Inflammatory macrophage treated with lipopolysaccharide for 1 hour (primary cell): Measurements from ENCODE around the gene CCDC6.
"Not testable (repeated sequence)": the region's sequence is repeated elsewhere in the genome, so short reads cannot be mapped to it uniquely, and the experiment has no call there.

Experiments
- DNase-seq, 2 donors: peaks; one replicate each; pipeline ENCODE4 v3.0.0-alpha.2; 2020 to 2022

CCDC6 gene

DNA sequence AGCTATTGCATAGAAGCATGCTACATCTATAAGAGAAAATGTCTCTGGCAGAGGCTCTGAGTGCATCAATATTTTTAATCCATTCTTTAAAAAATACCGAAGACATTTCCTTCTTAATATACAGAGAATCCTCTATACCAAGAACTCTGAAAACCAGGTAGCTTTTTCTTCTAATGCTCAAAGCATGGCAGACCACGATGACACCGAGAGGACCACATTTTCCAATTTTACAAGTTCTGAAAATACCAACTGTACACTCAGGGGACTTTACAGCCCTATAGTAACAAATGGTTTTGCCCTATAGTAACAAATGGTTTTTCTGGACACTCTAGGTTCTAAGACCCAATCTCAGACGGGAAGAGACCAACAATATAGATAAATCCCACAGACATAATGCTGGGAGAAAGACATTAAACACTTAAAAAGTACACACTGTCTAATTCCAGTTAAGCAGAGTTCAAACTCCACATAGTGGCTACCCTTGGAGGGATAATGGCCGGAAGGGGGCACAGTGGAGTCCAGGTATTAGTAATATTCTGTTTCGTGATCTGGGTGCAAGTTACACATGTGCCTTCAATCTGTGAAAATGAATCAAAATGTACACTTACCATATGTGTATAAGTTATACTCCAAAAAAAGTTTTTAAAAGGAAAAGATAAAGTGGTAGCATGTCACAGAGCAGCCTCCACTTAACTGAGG lies 26.2 kb downstream of the CCDC6 start:
- DNase-seq: no peak

DNA sequence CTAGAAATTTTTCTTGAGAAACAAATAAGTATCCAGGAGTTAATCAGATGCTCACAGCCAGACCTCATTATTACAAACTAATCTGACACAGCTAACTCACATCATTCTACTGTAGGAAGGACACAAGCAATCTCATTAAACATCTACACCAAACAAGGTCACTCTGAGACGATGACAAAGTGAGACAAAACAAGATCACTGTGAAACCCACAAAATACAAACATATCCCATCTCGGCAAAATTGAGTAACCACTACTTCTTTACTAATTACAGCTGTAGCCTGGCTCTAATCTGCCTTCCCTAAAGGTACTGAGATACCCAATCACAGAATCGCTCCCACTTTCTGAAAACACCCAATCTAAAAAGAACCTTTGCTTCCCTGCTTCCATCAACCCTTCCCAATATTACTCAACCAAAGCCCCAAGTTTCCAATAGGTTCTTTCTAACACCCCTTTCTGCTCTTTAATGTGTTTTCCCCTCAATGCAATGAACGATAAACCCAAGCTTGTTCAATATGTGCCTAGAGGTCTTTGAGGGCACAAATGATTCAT lies 26.9 kb downstream of the CCDC6 start:
- DNase-seq: no peak

DNA sequence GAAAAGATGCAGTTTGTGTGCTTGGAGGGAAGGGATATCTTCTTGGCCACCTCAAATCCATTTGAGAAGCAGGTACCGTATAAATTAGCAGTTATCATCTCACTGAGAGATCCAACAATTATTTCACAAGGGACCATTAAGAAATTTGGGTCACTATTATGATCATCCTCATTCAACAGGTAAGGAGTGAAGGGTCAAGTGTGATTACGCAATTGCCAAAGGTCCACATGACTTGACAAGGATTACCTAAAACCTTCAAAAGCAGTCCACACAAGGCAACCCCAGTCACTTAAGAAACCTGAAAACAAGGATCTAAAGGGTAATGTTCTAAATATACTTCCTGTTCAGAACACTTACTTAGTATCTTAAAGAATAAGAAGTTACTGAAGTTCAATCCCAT lies 27.4 kb downstream of the CCDC6 start:
- no peak for DNase-seq

DNA sequence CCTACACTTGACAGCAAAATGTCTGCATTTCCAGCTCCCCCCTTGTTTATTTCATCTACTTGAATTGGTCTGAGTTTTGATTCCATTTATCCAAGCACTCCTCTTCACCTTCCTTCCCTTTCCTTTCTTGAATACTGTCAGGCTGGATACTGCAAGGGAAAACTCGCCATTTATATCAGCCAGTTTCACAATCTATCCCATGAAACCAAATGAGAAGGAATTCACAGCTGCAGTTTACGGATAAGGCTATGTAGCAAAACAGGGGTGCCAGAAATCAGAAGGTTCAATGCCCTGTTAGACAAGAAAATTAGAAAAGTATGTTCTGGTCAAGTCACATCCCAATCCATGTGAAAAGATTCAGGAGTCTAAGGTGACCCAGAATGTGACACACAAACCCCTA lies 28.1 kb downstream of the CCDC6 start:
- no peak for DNase-seq

DNA sequence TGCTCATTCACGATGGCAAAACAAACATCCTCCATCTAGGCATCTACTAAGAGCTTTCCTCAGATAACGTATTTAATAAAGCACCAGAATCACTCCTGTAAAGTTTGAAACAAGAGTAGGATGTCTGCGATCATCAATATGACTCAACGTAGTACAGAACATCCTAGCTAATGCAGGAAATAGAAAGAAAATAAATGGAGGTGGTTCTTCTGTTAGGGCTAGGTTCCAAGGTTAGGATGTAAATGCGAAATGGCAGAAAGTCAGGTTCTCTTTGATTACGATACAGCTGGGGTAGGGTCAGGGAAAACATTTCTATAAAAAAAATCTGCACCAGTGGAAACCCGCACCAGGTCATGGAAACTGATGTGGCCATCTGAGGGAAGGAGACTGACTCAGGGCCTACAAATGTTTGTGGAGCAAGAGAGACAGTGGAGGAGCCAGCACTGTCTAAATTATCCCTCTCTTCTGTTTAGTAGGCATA lies 29.1 kb downstream of the CCDC6 start:
- no peak for DNase-seq

GRCh38 chr10:59876695-59877094 lies 29.7 kb downstream of the CCDC6 start:
- DNase-seq: no peak

GRCh38 chr10:59876208-59876607 lies 30.1 kb downstream of the CCDC6 start:
- DNase-seq: not testable (repeated sequence)

DNA sequence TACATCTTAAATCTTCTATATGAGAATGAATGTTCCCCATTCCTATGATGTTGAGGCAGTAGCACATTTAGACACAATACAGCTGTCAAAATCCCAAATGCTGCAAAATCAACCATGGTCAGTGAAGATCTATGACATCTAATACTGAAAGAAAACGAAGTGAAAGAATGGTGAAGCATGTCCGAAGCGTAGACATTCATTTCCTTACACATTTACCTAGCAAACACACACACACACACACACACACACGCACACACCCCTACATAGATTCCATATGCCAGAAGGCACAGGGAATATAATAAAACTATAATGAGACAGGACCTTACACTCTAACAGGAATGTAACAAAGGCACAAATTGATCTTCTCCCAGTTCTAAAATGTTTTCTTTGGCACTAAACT lies 32.5 kb downstream of the CCDC6 start:
- no peak for DNase-seq

DNA sequence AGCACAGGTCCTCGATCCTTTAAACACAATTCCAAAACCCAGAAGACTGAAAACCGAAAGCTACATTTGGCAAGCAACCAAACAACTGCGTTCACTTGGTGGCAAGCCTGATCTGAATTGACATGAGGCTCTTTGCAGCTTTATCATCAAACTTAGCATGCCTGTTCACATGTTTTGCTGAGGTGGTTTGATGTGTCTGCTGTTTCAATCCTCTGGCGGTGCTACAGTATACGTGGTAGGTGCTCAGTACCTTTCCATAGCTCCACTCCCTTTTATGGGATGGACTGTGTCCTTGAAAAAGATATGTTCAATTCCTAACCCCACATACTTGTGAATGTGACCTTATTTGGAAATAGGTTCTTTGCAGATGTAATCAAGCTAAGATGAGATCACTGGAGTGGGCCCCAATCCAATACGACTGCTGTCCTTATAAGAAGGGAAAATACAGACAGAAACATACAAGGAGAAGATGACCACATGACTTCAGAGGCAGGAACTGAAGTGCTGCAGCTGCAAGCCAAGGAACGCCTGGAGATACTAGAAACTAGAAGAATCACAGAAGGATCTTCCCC lies 33.4 kb downstream of the CCDC6 start:
- DNase-seq: peak; percentile 43 to 49

GRCh38 chr10:59870152-59870551 lies 36.2 kb downstream of the CCDC6 start:
- no peak for DNase-seq

- no peak for DNase-seq
Observed at GRCh38 chr10:59869594-59869940, 36.8 kb downstream of the CCDC6 start.

DNA sequence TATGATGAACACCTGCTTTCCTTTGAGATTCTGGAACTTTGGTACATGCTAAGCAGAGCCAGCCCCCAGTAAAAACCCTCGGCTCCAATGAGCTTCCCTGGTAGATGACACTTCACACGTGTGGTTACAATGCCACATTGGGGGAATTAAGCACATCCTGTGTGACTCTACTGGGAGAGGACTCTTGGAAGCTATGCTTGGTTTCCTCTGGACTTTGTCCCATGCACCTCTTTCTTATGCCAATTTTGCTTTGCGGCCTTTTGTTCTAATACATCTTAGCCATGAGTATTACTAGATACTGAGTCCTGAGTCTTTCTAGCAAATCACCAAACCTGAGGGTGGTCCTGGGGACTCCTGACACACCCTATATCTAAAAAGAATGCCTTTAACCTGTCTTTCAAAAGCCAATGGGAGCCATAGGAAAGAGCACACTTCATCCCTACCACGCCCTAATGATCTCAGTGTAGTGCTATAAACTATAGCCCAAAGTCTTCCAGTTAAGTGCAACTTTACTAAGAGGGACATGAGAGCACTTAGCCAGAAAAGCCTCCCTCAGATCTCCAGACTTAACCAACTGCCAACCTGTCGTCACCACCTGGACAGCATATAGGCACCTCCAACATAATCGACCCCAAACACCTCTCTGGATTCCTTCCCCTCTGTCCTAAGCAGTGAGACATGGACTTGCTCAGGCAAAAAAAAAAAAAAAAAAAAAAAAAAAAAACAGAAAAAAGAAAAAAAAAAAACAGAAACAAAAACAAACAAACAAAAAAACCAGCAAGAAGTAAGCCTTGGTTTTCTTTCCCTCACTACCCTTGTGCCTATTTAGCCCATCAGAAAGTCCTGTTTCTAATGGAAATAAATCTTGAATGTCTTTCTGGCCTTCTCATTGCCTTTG lies 37.4 kb downstream of the CCDC6 start:
- DNase-seq: no peak

DNA sequence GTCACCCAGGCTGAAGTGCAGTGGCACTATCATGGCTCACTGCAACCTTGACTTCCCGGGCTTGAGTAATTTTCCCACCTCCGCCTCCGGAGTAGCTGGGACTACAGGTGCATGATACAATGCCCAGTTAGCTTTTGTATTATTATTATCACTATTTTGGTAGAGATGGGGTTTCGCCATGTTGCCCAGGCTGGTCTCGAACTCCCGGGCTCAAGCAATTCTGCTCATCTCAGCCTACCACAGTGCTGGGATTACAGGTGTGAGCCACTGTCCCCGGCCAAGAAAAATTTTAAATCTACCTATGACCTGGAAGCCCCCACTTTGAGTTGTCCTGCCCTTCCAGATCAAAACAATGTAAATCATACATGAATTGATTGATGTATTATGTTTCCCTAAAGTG lies 38.8 kb downstream of the CCDC6 start:
- no peak for DNase-seq

DNA sequence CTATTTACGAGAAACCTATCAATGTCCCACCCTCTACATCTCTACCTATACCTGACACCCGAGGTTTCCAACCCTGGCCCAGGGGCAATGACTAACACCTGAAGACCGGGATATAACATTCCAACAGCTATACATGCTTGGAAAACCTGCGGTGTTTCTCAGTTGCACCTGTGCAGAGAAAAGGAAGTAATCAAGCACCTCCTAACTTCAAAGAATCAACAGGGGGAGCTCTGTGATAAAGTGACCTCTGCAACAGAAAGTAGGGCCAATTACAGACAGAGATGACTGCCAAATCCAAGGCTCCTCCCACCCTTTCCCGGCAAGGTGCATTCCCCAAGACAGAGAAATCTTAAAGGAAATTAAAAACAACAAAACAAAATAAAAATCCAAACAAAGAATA lies 41.3 kb downstream of the CCDC6 start:
- peak; percentile 22 to 29 for DNase-seq

GRCh38 chr10:59864141-59864962 lies 42.0 kb downstream of the CCDC6 start:
- no peak for DNase-seq

- DNase-seq: no peak
Observed at GRCh38 chr10:59859570-59859969, 46.8 kb downstream of the CCDC6 start.

DNA sequence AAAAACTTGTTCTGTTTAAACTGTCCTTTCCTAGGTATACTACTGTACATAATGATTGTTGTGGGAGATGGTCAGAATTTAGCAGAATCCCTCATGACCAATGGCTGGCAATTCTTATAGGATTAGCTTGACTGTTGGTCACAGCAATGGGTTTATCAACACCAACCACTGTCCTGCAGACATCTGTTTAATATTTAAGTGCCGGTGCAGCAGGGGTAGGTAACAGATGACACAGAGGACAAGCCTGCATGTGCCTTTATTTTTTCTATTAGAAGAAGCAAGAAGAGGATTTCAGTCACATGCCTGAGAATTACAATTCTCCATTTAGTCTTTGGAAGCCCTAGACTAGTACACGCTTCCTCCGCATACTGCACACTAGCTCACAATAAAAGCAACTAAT lies 48.4 kb downstream of the CCDC6 start:
- DNase-seq: no peak

DNA sequence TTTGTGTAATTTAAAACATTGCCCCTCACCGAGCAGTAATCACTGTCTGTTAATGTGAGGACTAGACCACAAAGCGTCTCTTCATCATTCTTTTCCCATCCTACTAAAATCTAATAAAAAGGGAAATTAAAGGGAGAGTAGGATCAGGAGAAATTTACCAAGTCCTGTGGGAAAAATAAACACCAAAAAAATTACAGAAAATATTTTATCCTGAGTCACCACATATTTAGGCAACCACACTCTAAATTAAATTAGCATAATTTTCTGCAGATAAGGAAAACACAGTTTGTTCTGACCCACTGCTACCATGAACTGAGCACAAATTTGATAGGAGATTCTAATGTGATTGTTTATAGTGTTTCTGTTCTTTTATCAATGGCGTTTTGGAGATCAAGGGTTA lies 49.3 kb downstream of the CCDC6 start:
- DNase-seq: no peak

DNA sequence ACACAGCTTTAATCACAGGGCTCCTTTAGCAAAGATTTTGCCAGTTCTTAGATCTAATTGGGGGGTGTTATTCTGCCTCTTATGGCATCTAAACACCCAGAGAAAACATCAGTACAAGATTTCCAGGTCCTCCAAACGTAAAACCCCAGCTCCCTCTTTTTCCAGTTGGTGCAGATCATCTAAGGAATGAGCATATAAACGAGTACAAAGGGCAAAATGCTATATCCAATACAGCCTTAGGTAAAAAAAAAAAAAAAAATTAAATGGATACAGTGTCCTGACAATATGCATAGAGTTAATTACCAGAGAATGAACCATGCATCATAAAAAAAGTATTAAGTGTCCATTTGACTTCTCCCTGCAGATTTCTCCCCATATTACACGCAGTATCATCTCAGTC lies 50.3 kb downstream of the CCDC6 start:
- no peak for DNase-seq

DNA sequence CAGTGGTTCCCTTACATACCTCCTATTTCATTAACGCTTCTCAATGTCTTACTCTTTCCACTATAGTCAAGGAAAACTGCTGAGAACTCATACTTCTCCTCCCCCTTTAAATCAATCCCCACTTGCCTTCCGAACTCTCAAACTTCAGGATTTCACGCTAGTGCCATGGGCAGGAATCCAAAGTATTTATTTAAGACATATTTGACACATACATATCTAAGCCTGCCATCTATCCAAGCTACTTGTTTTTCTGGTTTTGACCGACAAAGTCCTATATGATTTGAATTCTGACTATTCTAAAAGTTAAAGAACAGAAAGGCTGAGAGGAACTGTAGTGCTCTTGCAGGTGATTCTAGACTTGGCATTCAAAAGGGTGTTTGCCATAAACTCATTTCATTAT lies 51.8 kb downstream of the CCDC6 start:
- no peak for DNase-seq

GRCh38 chr10:59852670-59853069 lies 53.7 kb downstream of the CCDC6 start:
- no peak for DNase-seq

DNA sequence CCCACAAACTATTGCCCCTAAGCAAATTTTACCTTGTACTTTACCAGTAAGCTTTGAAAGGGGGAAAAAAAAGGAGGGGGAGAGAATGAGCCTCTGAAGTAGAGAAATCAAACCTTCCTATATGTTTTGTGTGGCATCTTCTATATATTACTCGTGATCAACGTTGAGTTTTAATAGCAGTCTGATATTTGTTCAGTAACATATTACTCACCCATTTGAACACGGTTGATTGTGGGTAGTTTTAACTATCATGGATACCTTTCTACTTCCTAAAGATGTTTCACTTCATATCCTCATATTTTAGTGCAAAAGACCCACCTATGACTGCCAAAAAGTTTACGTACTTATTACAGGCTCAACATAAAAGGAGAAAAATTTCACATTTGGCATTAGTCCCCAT lies 54.5 kb downstream of the CCDC6 start:
- no peak for DNase-seq

GRCh38 chr10:59847888-59848287 lies 58.5 kb downstream of the CCDC6 start:
- DNase-seq: no peak
